HepG2 (cell line): ENCODE results near the gene GSPT2. TPM values are rescaled to one million over a fixed set of nuclear protein-coding genes. Genes with fewer than 3 reads are reported as not detected.

ENCODE experiments used
- ATAC-seq: fragments of 200-7000 bp; cut with Tn5 transposase; 3 replicates; pipeline ENCODE4 v1.9.1; 2020; ENCODE audit warnings: mild to moderate bottlenecking, moderate library complexity
- BruUV-seq: library from RNA; stranded (reverse); fragments of 400-500 nt; replicated peaks from 2 replicates; lab custom pipeline; 2021; lab: Mats Ljungman, UMichigan
- CTCF ChIA-PET: fragments of 300-600 bp; formaldehyde crosslinking; extraction: SDS; loops from one replicate; lab custom pipeline; 2021; ENCODE audit warnings: low total read pairs, inconsistent platforms, low intra/inter-chr PET ratio; lab: Yijun Ruan, JAX
- POLR2A ChIA-PET: fragments of 350-600 bp; sonication (Branson Sonifier 250); formaldehyde crosslinking; loops from one replicate; lab custom pipeline; 2020; ENCODE audit warnings: antibody characterized with exemption, inconsistent platforms; lab: Yijun Ruan, JAX
- DNase-seq: peaks from one replicate; pipeline ENCODE4 v3.0.0-alpha.2; 2015; ENCODE audit warnings: low spot score
- FAIRE-seq: peaks from 3 replicates; lab custom pipeline; 2011; peaks lifted over from hg19 to GRCh38; lab: Jason Lieb, UNC
- H2AFZ ChIP-seq: one replicate; pipeline ENCODE4 v1.6.1; 2011; ENCODE audit warnings: low read length, inconsistent platforms
- H3K27ac ChIP-seq: fragments of 300-600 bp; 3 replicates; pipeline ENCODE4 v1.8.0; 2011; ENCODE audit warnings: mixed run types, mild to moderate bottlenecking, mixed read lengths, low read length, inconsistent platforms; ENCODE audit not compliant: insufficient read depth; ENCODE audit errors: extremely low read length
- H3K27me3 ChIP-seq, 2 experiments: fragments of 200-600 bp in 1 of 2; 2 replicates in 1 of 2; 3 replicates in 1 of 2; pipeline versions ENCODE4 v1.6.0 to v1.8.0; 2011; ENCODE audit warnings: low read length in 2 of 2, mild to moderate bottlenecking in 2 of 2, moderate library complexity in 2 of 2, inconsistent platforms in 1 of 2; ENCODE audit not compliant: insufficient read depth in 2 of 2, control insufficient read depth in 1 of 2
- H3K36me3 ChIP-seq, 2 experiments: fragments of 200-600 bp in 1 of 2; replicated peaks in 1 of 2; 2 replicates in 1 of 2; 3 replicates in 1 of 2; pipeline versions ENCODE4 v1.5.1 to v1.8.0; 2011; ENCODE audit warnings: low read length in 2 of 2, inconsistent platforms in 1 of 2; ENCODE audit not compliant: insufficient read depth in 2 of 2, control insufficient read depth in 1 of 2
- H3K4me1 ChIP-seq: 2 replicates; pipeline ENCODE4 v1.5.1; 2012; ENCODE audit warnings: low read length, inconsistent platforms; ENCODE audit not compliant: insufficient read depth
- H3K4me2 ChIP-seq: 2 replicates; pipeline ENCODE4 v1.6.0; 2011; ENCODE audit warnings: low read depth, low read length, inconsistent platforms
- H3K4me3 ChIP-seq, 3 experiments: fragments of 200-600 bp in 1 of 3; sonication (generic), shearing (Covaris generic) in 1 of 3; replicated peaks in 1 of 3; 2 replicates each; pipeline ENCODE4 v1.5.1; 2011 to 2016; ENCODE audit warnings: low read length in 3 of 3, inconsistent platforms in 2 of 3, low read depth in 2 of 3, mild to moderate bottlenecking in 2 of 3, control low read depth in 1 of 3, mixed read lengths in 1 of 3; ENCODE audit not compliant: insufficient read depth in 1 of 3
- H3K79me2 ChIP-seq: one replicate; pipeline ENCODE4 v1.6.1; 2011; ENCODE audit warnings: low read length, inconsistent platforms; ENCODE audit not compliant: insufficient read depth
- H3K9ac ChIP-seq: 2 replicates; pipeline ENCODE4 v1.6.0; 2011; ENCODE audit warnings: mild to moderate bottlenecking, low read depth, low read length, inconsistent platforms; ENCODE audit not compliant: insufficient read depth
- H3K9me3 ChIP-seq: 2 replicates; pipeline ENCODE4 v1.5.1; 2012; ENCODE audit warnings: mild to moderate bottlenecking, low read length
- H4K20me1 ChIP-seq: 2 replicates; pipeline ENCODE4 v1.6.0; 2011; ENCODE audit warnings: inconsistent platforms, mild to moderate bottlenecking, low read length, moderate library complexity; ENCODE audit not compliant: insufficient read depth
- BORCS8-MEF2B ChIP-seq: sonication (generic); formaldehyde crosslinking; IDR thresholded peaks from 2 replicates; pipeline ENCODE4 v1.8.0; 2022; ENCODE audit warnings: mild to moderate bottlenecking, missing genetic modification reagents
- GTF2F1 ChIP-seq: fragments of 150-350 bp; IDR thresholded peaks from 2 replicates; pipeline ENCODE4 v1.6.1; 2014; ENCODE audit warnings: low read length
- HNRNPH1 ChIP-seq: fragments of 200-400 bp; formaldehyde crosslinking; optimal IDR thresholded peaks from 2 replicates; pipeline ENCODE3; 2017; ENCODE audit warnings: mild to moderate bottlenecking, low read depth, low read length
- POLR2AphosphoS5 ChIP-seq: IDR thresholded peaks from 2 replicates; pipeline ENCODE4 v1.6.1; 2012; ENCODE audit warnings: low read depth, low read length
- RORA ChIP-seq: sonication (generic); formaldehyde crosslinking; IDR thresholded peaks from 2 replicates; pipeline ENCODE4 v1.5.0; 2020; ENCODE audit warnings: mild to moderate bottlenecking, missing genetic modification reagents, moderate library complexity
- TBL1XR1 ChIP-seq: fragments of 150-350 bp; IDR thresholded peaks from 2 replicates; pipeline ENCODE4 v1.6.1; 2014; ENCODE audit warnings: borderline replicate concordance, low read length; ENCODE audit not compliant: partially characterized antibody
- ZNF205 ChIP-seq: IDR thresholded peaks from 2 replicates; pipeline ENCODE4 v1.6.1; 2018; ENCODE audit warnings: missing biosample characterization, missing genetic modification reagents
- ZNF337 ChIP-seq: sonication (generic); formaldehyde crosslinking; IDR thresholded peaks from 2 replicates; pipeline ENCODE4 v1.5.1; 2020; ENCODE audit warnings: missing genetic modification reagents, low read depth, mild to moderate bottlenecking, borderline replicate concordance
- ZNF629 ChIP-seq: sonication (generic); formaldehyde crosslinking; conservative IDR thresholded peaks from 2 replicates; pipeline ENCODE4 v1.5.0; 2020; ENCODE audit warnings: missing genetic modification reagents
- WGBS: methylation state at CpG from one replicate; pipeline ENCODE4 v1.1.6; 2017; ENCODE audit warnings: low lambda C conversion rate; 5-methylcytosine and 5-hydroxymethylcytosine counted together
- in situ Hi-C: cut with HindIII; loops from 2 replicates; pipeline ENCODE4 v1.10.0; 2017; ENCODE audit warnings: low pct_unique_long_range_greater_than_20kb; ENCODE audit not compliant: extremely low pct_ligation_motif_present
- intact Hi-C: fragments of 100-400 bp; cut with micrococcal nuclease; formaldehyde crosslinking; loops from one replicate; pipeline ENCODE4 v1.10.0; 2022; ENCODE audit not compliant: unreplicated experiment
- polyA plus RNA-seq, 8 experiments: library from polyadenylated mRNA; depleted of rRNA in 3 of 8; stranded (reverse) in 7 of 8; unstranded in 1 of 8; fragments of >200 nt; fragmentation: Illumina TruSeq in 4 of 8; extraction: Trizol in 4 of 8; gene quantifications; 2 replicates each; pipeline versions ENCODE4 v1.2.1 to v1.2.3, GENCODE V29; 2011 to 2016; ENCODE audit warnings: low read depth in 4 of 8, missing spikeins in 1 of 8, mixed read lengths in 1 of 8; ENCODE audit not compliant: insufficient read depth in 1 of 8
- total RNA-seq, 5 experiments: library from RNA; depleted of rRNA; stranded (reverse); fragments of >200 nt; fragmentation: Illumina TruSeq; extraction: Trizol; gene quantifications; 2 replicates each; pipeline ENCODE4 v1.2.3, GENCODE V29; 2016; ENCODE audit warnings: low read depth in 1 of 5
- TF ChIP-seq, protein P1 (sequence below): sonication (generic); formaldehyde crosslinking; IDR thresholded peaks from 2 replicates; pipeline ENCODE4 v1.5.1; 2020; ENCODE audit warnings: missing genetic modification reagents, mild to moderate bottlenecking, borderline replicate concordance
- TF ChIP-seq, protein P2 (sequence below): sonication (generic); formaldehyde crosslinking; IDR thresholded peaks from 2 replicates; pipeline ENCODE4 v1.9.0; 2021; ENCODE audit warnings: missing genetic modification reagents, borderline replicate concordance
- TF ChIP-seq, protein P3 (sequence below): sonication (generic); formaldehyde crosslinking; IDR thresholded peaks from 2 replicates; pipeline ENCODE4 v1.5.0; 2020; ENCODE audit warnings: mild to moderate bottlenecking, missing genetic modification reagents
- TF ChIP-seq, protein P4 (sequence below): sonication (generic); formaldehyde crosslinking; IDR thresholded peaks from 2 replicates; pipeline ENCODE4 v1.5.0; 2020; ENCODE audit warnings: missing genetic modification reagents, mild to moderate bottlenecking, borderline replicate concordance

The GSPT2 gene
- total and polyA plus RNA-seq, 2 of the 13 experiments (the other 11 are each of a cell fraction or from before 2014, with no cell fraction given): not detected

DNA sequence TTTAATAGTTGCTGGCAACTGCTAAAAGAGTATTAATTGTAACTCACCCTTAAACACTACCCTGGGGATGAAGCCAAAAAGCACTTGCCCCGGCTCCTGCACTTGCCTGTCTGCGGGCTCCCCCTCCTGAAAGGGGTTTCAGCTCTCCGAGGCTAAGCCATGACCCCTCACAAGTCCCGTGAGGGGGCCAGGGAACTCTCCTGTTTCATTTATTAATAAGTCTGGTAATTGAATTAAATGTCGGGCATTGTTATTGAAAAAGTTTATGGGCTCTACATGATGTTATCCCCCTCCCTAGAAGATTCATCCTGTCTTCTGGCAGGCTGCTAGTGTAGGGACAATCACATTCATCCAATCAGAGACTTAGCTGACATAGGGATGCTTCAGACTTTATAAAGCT lies 23.3 kb downstream of the GSPT2 start:
- Histone ChIP-seq H3K9me3 (no peaks in the 10 kb centered on the region), H4K20me1 (no peaks in the 10 kb centered on the region), H3K79me2 (no peaks in the 10 kb centered on the region), H2AFZ (no peak overlapping the region), H3K27ac (no peak overlapping the region), H3K27me3 (no peaks in the 10 kb centered on the region; a peak in 1 of 5 replicates), H3K9ac (no peak overlapping the region), H3K4me2 (no peak overlapping the region), H3K36me3 (no peaks in the 10 kb centered on the region), H3K4me3 (no peak overlapping the region), H3K4me1 (no peaks in the 10 kb centered on the region)
- 0% methylated on average over 5 of the region's 5 CpGs for WGBS
- no peak for FAIRE-seq
- ChIA-PET CTCF (no interaction called here), POLR2A (no interaction called here)
- DNase-seq: no peak
- in situ Hi-C loops (no loop called here), intact Hi-C loops (no loop called here)
- no peak for ATAC-seq
- BruUV-seq: no TSS peak
- TF ChIP-seq ZNF629 (CRISPR knock-in tag) (no peak), GTF2F1 (no peak), ZNF337 (CRISPR knock-in tag) (no peak), POLR2AphosphoS5 (no peak), RORA (no peak), HNRNPH1 (no peak), TBL1XR1 (no peak)
- TF ChIP-seq, protein P1, sequence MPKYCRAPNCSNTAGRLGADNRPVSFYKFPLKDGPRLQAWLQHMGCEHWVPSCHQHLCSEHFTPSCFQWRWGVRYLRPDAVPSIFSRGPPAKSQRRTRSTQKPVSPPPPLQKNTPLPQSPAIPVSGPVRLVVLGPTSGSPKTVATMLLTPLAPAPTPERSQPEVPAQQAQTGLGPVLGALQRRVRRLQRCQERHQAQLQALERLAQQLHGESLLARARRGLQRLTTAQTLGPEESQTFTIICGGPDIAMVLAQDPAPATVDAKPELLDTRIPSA (CRISPR knock-in tag): no peak

DNA sequence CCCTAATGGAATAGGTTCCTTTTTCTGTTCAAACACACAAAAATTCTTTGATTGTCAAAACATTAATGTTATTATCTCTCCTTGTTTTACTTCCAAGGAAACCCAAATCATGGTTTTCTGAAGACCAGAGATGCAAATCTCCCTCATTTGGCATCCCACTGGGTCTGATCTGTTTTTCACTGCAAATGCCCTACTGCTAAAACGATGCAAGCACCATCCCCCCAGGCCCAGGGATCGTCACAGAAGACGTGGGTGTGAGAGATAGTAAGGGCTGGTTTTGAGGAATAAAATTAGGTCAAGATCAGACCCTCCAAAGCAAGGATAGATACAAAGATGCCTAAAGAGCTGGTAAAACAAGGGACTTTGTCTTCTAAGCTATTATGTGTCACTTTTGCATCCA lies 33.6 kb downstream of the GSPT2 start:
- no peak for FAIRE-seq
- WGBS: 0% methylated on average over 3 of the region's 3 CpGs
- no peak for DNase-seq
- BruUV-seq: no TSS peak
- H3K4me1 ChIP-seq: no peaks in the 10 kb centered on the region
- no peak overlapping the region for H3K27ac ChIP-seq
- ChIA-PET POLR2A (no interaction called here), CTCF (no interaction called here)
- H3K27me3 ChIP-seq: no peaks in the 10 kb centered on the region
- no peak overlapping the region for H3K9ac ChIP-seq
- no peak overlapping the region for H3K4me2 ChIP-seq
- intact Hi-C loops (no loop called here), in situ Hi-C loops (no loop called here)
- TF ChIP-seq, protein P2, sequence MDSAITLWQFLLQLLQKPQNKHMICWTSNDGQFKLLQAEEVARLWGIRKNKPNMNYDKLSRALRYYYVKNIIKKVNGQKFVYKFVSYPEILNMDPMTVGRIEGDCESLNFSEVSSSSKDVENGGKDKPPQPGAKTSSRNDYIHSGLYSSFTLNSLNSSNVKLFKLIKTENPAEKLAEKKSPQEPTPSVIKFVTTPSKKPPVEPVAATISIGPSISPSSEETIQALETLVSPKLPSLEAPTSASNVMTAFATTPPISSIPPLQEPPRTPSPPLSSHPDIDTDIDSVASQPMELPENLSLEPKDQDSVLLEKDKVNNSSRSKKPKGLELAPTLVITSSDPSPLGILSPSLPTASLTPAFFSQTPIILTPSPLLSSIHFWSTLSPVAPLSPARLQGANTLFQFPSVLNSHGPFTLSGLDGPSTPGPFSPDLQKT (CRISPR knock-in tag): no peak
- TF ChIP-seq ZNF205 (CRISPR knock-in tag): no peak
- TF ChIP-seq, protein P3, sequence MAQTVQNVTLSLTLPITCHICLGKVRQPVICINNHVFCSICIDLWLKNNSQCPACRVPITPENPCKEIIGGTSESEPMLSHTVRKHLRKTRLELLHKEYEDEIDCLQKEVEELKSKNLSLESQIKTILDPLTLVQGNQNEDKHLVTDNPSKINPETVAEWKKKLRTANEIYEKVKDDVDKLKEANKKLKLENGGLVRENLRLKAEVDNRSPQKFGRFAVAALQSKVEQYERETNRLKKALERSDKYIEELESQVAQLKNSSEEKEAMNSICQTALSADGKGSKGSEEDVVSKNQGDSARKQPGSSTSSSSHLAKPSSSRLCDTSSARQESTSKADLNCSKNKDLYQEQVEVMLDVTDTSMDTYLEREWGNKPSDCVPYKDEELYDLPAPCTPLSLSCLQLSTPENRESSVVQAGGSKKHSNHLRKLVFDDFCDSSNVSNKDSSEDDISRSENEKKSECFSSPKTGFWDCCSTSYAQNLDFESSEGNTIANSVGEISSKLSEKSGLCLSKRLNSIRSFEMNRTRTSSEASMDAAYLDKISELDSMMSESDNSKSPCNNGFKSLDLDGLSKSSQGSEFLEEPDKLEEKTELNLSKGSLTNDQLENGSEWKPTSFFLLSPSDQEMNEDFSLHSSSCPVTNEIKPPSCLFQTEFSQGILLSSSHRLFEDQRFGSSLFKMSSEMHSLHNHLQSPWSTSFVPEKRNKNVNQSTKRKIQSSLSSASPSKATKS (CRISPR knock-in tag): no peak
- TF ChIP-seq, protein P4, sequence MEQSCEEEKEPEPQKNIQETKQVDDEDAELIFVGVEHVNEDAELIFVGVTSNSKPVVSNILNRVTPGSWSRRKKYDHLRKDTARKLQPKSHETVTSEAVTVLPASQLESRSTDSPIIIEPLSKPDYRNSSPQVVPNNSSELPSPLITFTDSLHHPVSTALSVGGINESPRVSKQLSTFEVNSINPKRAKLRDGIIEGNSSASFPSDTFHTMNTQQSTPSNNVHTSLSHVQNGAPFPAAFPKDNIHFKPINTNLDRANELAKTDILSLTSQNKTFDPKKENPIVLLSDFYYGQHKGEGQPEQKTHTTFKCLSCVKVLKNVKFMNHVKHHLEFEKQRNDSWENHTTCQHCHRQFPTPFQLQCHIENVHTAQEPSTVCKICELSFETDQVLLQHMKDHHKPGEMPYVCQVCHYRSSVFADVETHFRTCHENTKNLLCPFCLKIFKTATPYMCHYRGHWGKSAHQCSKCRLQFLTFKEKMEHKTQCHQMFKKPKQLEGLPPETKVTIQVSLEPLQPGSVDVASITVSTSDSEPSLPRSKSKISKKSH (CRISPR knock-in tag): no peak
- TF ChIP-seq BORCS8-MEF2B (CRISPR knock-in tag): no peak
- H3K9me3 ChIP-seq: no peaks in the 10 kb centered on the region
- no peak overlapping the region for H3K4me3 ChIP-seq
- H3K36me3 ChIP-seq: no peaks in the 10 kb centered on the region
- H3K79me2 ChIP-seq: no peaks in the 10 kb centered on the region
- no peaks in the 10 kb centered on the region for H4K20me1 ChIP-seq
- no peak overlapping the region for H2AFZ ChIP-seq
- ATAC-seq: no peak
